Activated CD8-positive, alpha-beta memory T cell treated with anti-CD3 and anti-CD28 coated beads for 36 hours (primary cell): ENCODE results near the gene NF1. TPM values are rescaled to one million over a fixed set of nuclear protein-coding genes. Genes with fewer than 3 reads are reported as not detected.

Source experiments
- CTCF ChIA-PET: fragments of 350-600 bp; sonication (Branson Sonifier 250); formaldehyde crosslinking; loops from one replicate; lab custom pipeline; 2021; ENCODE audit warnings: antibody characterized with exemption; lab: Charles Lee
- POLR2A ChIA-PET: fragments of 350-600 bp; sonication (Branson Sonifier 250); formaldehyde crosslinking; loops from one replicate; lab custom pipeline; 2021; ENCODE audit warnings: antibody characterized with exemption; lab: Charles Lee
- total RNA-seq, 2 experiments: library from RNA; stranded (reverse); gene quantifications; one replicate each; pipeline ENCODE4 v1.2.3, GENCODE V29; 2021

NF1 gene
- total RNA-seq, 2 experiments from 2014 or later: 20.4 to 24.0 TPM

GRCh38 chr17:31309556-31309955 lies 214.8 kb downstream of the NF1 start:
- POLR2A ChIA-PET: interaction anchor here (1.2 to 1.5 kb wide), 2 partner anchors 9 to 10 kb away, joined by 3 to 15 read pairs; no protein-coding TSS in a partner anchor
- CTCF ChIA-PET: no interaction called here

DNA sequence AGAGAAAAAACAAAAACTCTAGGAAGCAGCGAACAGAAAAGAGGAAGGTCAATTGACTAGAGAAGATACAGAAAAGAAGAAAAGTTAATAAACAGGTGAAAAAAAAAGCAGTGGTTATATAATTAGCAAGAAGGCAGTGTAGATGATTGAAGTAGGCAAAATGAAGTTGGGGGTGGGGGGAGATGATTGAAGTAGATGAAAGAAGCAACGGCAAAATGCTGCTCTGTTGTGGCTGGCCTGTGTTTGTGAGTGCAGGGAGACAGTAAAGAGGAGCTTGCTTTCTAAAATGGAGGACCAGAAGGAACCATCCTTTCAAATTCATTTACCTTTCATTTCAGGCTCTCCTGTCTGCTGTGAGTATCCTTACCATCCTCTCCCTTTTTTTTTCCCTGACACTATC lies 215.5 kb downstream of the NF1 start:
- POLR2A ChIA-PET: interaction anchor here (1.0 to 1.5 kb wide), 3 partner anchors 8 to 11 kb away, joined by 3 to 15 read pairs (median 3); partner anchors contain the start of gene EVI2A
- CTCF ChIA-PET: interaction anchor here (1.0 to 1.7 kb wide), 3 partner anchors 8 to 10 kb away, joined by 3 to 4 read pairs (median 3); no protein-coding TSS in a partner anchor

GRCh38 chr17:31310886-31311285 lies 216.1 kb downstream of the NF1 start:
- ChIA-PET CTCF (interaction anchor here (1.0 to 1.7 kb wide), 4 partner anchors 8 to 11 kb away, joined by 3 to 4 read pairs (median 3); partner anchors contain the start of gene EVI2A), POLR2A (interaction anchor here (1.0 to 1.5 kb wide), 3 partner anchors 9 to 11 kb away, joined by 3 to 15 read pairs (median 7); partner anchors contain the start of gene EVI2A)

- POLR2A ChIA-PET: interaction anchor here (1.4 kb wide), 1 partner anchor 9 kb away, joined by 7 read pairs; no protein-coding TSS in a partner anchor
- CTCF ChIA-PET: interaction anchor here (1.0 to 1.7 kb wide), 3 partner anchors 9 to 10 kb away, joined by 3 to 4 read pairs (median 3); partner anchors contain the start of gene EVI2A
Observed at GRCh38 chr17:31311526-31311925, 216.7 kb downstream of the NF1 start.

GRCh38 chr17:31312223-31312622 lies 217.4 kb downstream of the NF1 start:
- CTCF ChIA-PET: interaction anchor here (1.3 kb wide), 1 partner anchor 9 kb away, joined by 3 read pairs; the partner anchor contains the start of gene EVI2A
- POLR2A ChIA-PET: interaction anchor here (1.4 kb wide), 1 partner anchor 8 kb away, joined by 7 read pairs; no protein-coding TSS in a partner anchor

GRCh38 chr17:31313982-31314781 lies 219.4 kb downstream of the NF1 start, which contains the start of gene EVI2B:
TSS of gene EVI2B (minus strand) at chr17:31314054. CDS start at chr17:31305609, 8,445 bp downstream.
- POLR2A ChIA-PET: no interaction called here
- CTCF ChIA-PET: no interaction called here

- CTCF ChIA-PET: no interaction called here
- POLR2A ChIA-PET: no interaction called here
Observed at GRCh38 chr17:31314782-31315100, 220.0 kb downstream of the NF1 start.

DNA sequence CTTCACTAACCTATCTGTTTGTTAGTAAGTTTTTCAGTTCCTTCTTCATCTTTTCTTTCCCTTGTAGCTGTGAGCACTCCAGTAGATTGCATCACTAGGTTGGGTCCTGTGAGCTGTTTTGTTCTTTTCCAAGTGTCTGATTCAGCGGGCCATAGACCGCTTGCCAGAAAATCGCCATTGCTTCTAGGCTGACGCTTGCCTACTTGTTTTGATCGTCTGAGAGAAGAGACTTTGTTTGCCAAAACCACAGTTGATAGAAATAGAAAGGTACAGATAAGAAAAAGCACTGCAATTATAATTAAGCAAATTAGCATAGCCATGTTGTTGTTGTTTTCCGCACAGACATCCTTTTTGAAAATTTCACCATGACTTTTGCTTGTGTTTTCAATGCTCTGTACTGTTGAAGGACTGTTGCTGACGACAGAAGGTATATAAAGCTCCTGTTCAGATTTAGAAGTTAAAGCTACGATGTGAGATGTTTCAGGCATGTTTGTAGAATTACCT lies 223.6 kb downstream of the NF1 start:
- CTCF ChIA-PET: interaction anchor here (0.9 to 1.7 kb wide), 2 partner anchors 8 to 10 kb away, joined by 3 to 6 read pairs; no protein-coding TSS in a partner anchor

GRCh38 chr17:31318851-31319661 lies 224.3 kb downstream of the NF1 start:
- ChIA-PET POLR2A (interaction anchor here (0.6 to 1.9 kb wide), 5 partner anchors 9 to 336 kb away, joined by 3 to 15 read pairs (median 3); no protein-coding TSS in a partner anchor), CTCF (interaction anchor here (0.7 to 1.7 kb wide), 3 partner anchors 8 to 622 kb away, joined by 3 to 6 read pairs (median 3); no protein-coding TSS in a partner anchor)

More for the DNA sequence above, 223.6 kb downstream of the NF1 start:
- POLR2A ChIA-PET: interaction anchor here (1.0 to 1.3 kb wide), 2 partner anchors 9 to 190 kb away, joined by 3 read pairs; no protein-coding TSS in a partner anchor

GRCh38 chr17:31320241-31320640 lies 225.5 kb downstream of the NF1 start:
- POLR2A ChIA-PET: interaction anchor here (1.2 to 1.9 kb wide), 2 partner anchors 9 to 10 kb away, joined by 7 to 15 read pairs; no protein-coding TSS in a partner anchor
- CTCF ChIA-PET: interaction anchor here (1.0 kb wide), 1 partner anchor 9 kb away, joined by 4 read pairs; no protein-coding TSS in a partner anchor

DNA sequence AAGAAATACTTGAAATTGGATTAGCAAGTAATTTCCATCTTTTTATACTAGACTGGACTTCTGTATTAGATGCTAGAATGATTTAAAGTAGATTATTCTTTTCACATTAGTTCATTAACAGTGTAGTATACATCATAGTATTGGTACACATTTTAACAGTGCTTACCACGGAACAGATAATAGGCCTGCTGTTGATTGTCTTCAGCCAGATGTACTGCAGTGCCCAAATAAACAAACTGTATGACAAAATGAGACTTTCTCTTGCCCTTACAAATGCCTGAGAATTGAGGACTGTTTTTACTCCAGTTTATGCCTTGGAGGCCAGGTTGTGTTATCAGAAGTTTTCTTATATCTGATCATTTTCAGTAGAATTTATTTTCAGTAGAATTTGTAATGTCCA lies 226.0 kb downstream of the NF1 start:
- POLR2A ChIA-PET: interaction anchor here (0.7 to 1.9 kb wide), 3 partner anchors 9 to 12 kb away, joined by 3 to 15 read pairs (median 7); no protein-coding TSS in a partner anchor
- CTCF ChIA-PET: interaction anchor here (1.0 kb wide), 1 partner anchor 10 kb away, joined by 4 read pairs; no protein-coding TSS in a partner anchor

DNA sequence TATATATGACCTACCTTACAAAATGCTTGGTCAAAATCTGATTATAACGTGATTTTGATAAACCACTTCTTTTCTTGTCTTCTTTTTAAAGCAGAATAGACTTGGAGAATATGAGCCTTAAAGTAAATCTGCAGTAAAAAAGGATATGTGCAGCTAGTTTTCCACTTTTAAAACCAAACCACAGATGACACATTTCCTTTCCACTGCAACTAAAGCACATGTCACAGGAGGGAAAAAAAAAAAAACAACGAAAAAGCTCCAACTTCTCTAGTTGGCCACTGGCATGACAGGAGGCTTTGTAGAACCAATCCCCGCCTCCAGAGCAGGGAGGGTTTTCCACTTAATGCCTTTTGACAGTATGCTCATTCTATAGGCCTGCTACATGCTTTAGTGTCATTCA lies 226.7 kb downstream of the NF1 start, which contains the start of gene EVI2A:
TSS of gene EVI2A (minus strand) at position 142 of the 400 bp plus-strand sequence. CDS start 2,609 bp downstream, outside the sequence.
- POLR2A ChIA-PET: interaction anchor here (0.7 to 0.9 kb wide), 3 partner anchors 8 to 11 kb away, joined by 3 read pairs; no protein-coding TSS in a partner anchor
- CTCF ChIA-PET: interaction anchor here (1.0 kb wide), 1 partner anchor 10 kb away, joined by 3 read pairs; no protein-coding TSS in a partner anchor

- ChIA-PET POLR2A (interaction anchor here (0.7 to 0.9 kb wide), 2 partner anchors 9 to 12 kb away, joined by 3 read pairs; no protein-coding TSS in a partner anchor), CTCF (interaction anchor here (1.0 kb wide), 1 partner anchor 10 kb away, joined by 3 read pairs; no protein-coding TSS in a partner anchor)
Observed at GRCh38 chr17:31321966-31322365, 227.2 kb downstream of the NF1 start.

DNA sequence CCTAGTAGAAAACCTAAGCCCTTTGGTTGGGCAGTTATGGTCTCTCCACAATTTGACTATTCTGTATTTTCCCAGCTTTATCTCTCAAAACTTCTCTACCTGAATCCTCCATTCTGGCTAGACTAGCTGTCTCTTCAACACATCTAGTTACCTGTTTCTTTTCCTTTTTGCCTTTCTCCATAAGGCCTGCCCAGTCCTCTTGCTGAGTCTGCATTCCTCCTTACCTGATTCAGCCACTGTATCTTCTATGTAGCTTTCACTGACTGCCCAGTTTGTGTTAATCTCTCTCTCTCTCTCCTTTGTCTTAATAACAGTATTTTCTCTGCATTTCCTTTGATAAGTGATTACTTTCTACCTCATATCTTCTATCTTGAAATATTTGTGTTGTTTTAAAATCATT lies 228.8 kb downstream of the NF1 start:
- CTCF ChIA-PET: no interaction called here

DNA sequence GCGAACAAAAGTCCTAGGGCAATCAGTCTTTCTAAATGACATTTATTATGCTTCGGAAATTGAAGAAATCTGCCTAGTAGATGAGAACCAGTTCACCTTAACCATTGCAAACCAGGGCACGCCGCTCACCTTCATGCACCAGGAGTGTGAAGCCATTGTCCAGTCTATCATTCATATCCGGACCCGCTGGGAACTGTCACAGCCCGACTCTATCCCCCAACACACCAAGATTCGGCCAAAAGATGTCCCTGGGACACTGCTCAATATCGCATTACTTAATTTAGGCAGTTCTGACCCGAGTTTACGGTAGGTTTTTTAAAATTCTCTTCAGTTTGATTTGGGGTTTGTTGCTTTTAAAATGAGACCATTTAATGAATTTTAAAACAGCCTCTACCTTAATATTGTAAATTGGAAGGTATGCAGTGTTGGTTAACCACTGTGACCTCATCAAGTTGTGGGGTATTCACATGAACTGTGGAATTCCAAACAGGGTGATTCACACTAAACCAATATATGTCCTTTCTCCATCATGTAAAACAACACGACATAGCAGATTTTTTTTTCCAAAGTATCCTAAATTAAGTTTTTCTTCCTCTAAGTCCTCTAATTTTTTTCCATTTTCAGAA lies 232.9 kb downstream of the NF1 start:
- ChIA-PET POLR2A (no interaction called here), CTCF (no interaction called here)

More for the DNA sequence above, 228.8 kb downstream of the NF1 start:
- POLR2A ChIA-PET: no interaction called here

DNA sequence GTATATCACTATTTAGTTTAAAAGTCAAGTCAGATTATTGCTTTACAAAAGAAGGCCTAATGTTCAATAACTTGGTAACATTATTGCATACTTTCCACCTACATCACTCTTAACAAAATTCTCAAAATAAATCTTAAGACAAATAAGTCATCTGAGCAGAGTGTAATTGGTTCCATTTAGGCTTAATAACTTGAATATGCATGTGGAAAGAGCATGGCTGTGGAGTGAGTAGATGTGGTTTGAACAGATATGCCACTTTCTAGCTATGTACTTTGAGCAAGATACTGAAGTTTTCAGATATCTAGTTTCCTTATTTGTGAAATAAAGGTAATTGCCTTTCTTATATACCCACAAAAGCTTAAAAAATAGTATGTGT lies 233.4 kb downstream of the NF1 start:
- ChIA-PET POLR2A (no interaction called here), CTCF (no interaction called here)

DNA sequence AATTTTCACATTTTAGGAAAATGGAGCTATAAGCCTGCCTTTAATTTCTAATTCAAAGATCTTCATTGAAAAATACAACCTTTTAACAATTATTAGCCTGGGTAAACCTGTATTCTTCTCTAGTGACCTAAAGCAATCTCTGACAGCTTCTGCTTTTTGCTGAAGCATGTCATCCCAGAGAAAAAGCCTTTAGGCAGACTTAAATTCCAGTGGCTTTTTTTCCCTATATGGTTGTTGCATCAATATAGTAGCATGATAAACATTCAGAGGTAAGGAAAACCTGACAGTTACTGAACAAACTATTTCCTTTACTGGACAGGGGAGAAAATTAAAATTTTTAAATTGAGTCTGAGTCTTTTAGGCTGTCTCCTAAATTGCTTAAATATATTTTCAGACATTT lies 234.4 kb downstream of the NF1 start:
- ChIA-PET POLR2A (no interaction called here), CTCF (no interaction called here)
